Astrocyte (in vitro differentiated cells and primary cell): ENCODE data around the gene KCNK2.

Experiments
- EZH2 ChIP-seq: IDR thresholded peaks from 2 replicates; pipeline ENCODE4 v1.6.1; 2012; ENCODE audit warnings: mild to moderate bottlenecking, low read length, inconsistent platforms; ENCODE audit not compliant: insufficient read depth
- TF ChIP-seq, protein P1 (sequence below): IDR thresholded peaks from 2 replicates; pipeline ENCODE4 v1.5.1; 2011; ENCODE audit warnings: low read depth, mild to moderate bottlenecking, inconsistent platforms, low read length, moderate library complexity; ENCODE audit not compliant: insufficient read depth

DNA sequence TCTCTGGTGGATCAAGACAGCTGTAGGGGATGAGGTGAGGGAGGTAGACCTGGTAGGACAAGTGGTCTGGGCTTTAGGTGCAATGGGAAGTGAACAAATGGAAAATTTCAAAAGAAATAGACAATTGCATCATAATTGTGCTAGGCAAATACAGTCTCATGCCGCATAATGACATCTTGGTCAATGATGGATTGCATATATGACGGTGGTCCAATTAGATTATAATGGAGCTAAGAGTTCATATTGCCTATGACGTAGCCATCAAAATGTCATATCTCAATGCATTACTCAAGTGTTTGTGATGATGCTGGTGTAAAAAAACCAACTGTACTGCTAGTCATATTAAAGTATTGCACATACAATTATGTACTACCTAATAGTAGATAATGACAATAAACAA lies 19.0 kb downstream of the KCNK2 start:
- TF ChIP-seq, protein P1, sequence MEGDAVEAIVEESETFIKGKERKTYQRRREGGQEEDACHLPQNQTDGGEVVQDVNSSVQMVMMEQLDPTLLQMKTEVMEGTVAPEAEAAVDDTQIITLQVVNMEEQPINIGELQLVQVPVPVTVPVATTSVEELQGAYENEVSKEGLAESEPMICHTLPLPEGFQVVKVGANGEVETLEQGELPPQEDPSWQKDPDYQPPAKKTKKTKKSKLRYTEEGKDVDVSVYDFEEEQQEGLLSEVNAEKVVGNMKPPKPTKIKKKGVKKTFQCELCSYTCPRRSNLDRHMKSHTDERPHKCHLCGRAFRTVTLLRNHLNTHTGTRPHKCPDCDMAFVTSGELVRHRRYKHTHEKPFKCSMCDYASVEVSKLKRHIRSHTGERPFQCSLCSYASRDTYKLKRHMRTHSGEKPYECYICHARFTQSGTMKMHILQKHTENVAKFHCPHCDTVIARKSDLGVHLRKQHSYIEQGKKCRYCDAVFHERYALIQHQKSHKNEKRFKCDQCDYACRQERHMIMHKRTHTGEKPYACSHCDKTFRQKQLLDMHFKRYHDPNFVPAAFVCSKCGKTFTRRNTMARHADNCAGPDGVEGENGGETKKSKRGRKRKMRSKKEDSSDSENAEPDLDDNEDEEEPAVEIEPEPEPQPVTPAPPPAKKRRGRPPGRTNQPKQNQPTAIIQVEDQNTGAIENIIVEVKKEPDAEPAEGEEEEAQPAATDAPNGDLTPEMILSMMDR: no peak
- no peak for TF ChIP-seq EZH2
